ENCODE results near the gene GABPA.

GABPA gene

DNA sequence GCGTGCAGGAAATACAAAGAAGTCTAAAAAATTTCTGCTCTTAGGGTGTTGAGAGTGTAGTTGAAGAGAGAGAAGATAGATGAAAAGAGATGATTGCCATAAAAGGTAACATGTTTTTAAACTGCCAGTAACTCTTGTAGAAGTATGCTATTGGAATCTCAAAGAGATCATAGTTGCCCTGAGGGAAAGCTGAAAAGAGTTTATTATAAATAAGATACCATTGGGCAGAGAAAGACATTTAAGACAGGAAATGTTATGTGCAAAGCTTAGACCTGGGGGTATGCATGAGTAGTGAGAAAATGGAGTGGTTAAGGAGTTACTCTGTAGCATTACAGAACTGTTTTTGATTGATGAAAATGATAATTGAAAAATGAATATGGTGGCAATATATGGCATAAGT lies 17.6 kb downstream of the GABPA start:
- H3K9me3 ChIP-seq (replicated peaks; ENCODE audit: insufficient read depth, low read length) = no peaks in the 10 kb centered on the region
- no peak overlapping the region for H3K4me2 ChIP-seq (ENCODE audit: low read depth, low read length)
- H3K36me3 ChIP-seq (replicated peaks; ENCODE audit: insufficient read depth, low read length) = peaks cover 2% of the 10 kb centered on the region; the same call in 1 of the 2 replicates
- H3K9me2 ChIP-seq (replicated peaks; ENCODE audit: insufficient read depth, low read length) = no peaks in the 10 kb centered on the region
- H3K27me3 ChIP-seq (replicated peaks; ENCODE audit: insufficient read depth, low read length) = no peaks in the 10 kb centered on the region
- H3K4me3 ChIP-seq (ENCODE audit: low read length) = no peak overlapping the region
- no peaks in the 10 kb centered on the region for H4K20me1 ChIP-seq (ENCODE audit: insufficient read depth, low read length)
- peaks cover 4% of the 10 kb centered on the region; the same call in 1 of the 2 replicates for H3K79me2 ChIP-seq (ENCODE audit: low read length)
- H3K9ac ChIP-seq (ENCODE audit: low read length) = no peak overlapping the region
- no peak for TF ChIP-seq EZH2 (optimal IDR thresholded peaks at IDR 0.05; ENCODE audit: low read depth, low read length)
- TF ChIP-seq, protein P1, sequence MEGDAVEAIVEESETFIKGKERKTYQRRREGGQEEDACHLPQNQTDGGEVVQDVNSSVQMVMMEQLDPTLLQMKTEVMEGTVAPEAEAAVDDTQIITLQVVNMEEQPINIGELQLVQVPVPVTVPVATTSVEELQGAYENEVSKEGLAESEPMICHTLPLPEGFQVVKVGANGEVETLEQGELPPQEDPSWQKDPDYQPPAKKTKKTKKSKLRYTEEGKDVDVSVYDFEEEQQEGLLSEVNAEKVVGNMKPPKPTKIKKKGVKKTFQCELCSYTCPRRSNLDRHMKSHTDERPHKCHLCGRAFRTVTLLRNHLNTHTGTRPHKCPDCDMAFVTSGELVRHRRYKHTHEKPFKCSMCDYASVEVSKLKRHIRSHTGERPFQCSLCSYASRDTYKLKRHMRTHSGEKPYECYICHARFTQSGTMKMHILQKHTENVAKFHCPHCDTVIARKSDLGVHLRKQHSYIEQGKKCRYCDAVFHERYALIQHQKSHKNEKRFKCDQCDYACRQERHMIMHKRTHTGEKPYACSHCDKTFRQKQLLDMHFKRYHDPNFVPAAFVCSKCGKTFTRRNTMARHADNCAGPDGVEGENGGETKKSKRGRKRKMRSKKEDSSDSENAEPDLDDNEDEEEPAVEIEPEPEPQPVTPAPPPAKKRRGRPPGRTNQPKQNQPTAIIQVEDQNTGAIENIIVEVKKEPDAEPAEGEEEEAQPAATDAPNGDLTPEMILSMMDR (IDR thresholded peaks at IDR 0.05; ENCODE audit: low read length) = no peak
- TF ChIP-seq EZH2phosphoT487 (IDR thresholded peaks at IDR 0.05; ENCODE audit: low read length) = no peak
- DNase-seq = no peak
- H3K4me1 ChIP-seq (ENCODE audit: low read length) = peaks cover 13% of the 10 kb centered on the region
- H3K27ac ChIP-seq (ENCODE audit: low read length) = no peak overlapping the region
- H2AFZ ChIP-seq (ENCODE audit: low read length) = no peak overlapping the region
- H3F3A ChIP-seq (ENCODE audit: insufficient read depth, low read length) = peaks cover 9% of the 10 kb centered on the region; the same call in 1 of the 2 replicates

DNA sequence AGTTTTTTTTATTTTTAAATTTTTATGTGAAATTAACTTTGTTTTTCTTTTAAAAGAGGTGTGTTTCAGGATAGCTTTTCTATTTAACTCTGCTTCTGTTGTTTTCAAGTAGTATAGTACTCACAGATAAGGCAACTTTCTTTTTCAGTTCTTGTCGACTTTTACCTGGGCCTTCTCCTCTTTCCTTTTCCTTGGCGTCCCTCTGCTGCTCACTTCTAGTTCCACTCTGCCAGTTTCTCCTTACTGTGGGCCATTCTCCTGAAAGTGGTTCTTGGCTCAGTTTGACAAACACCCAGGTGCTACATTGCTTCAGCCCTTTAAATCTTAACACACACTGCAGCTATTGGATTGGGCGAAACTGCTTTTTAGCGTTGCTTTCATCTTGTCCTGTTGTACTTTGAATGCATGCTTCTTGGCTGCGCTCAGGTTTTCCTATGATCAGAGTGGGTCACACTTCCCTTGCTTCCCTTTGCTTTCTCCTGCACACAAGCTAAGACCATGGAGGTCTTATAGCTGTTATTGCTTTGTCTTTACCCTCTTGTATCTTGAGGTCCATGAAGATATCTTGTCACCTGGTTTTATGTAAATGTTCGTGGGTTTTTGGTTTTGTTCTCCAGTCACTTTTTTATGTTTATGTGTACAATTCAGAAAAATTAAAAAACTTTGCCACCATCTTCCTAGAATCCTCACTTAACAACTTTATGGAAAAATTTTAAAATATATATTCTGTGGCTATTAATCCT lies 21.6 kb downstream of the GABPA start:
- H3K4me2 ChIP-seq (ENCODE audit: low read depth, low read length) = peak overlapping the region; percentile 36; the same call in 1 of the 2 replicates
- TF ChIP-seq EZH2phosphoT487 (IDR thresholded peaks at IDR 0.05; ENCODE audit: low read length) (no peak), EZH2 (optimal IDR thresholded peaks at IDR 0.05; ENCODE audit: low read depth, low read length) (no peak)
- TF ChIP-seq, protein P1 (IDR thresholded peaks at IDR 0.05; ENCODE audit: low read length) = no peak
- no peaks in the 10 kb centered on the region for H4K20me1 ChIP-seq (ENCODE audit: insufficient read depth, low read length)
- H3K4me3 ChIP-seq (ENCODE audit: low read length) = no peak overlapping the region
- no peak overlapping the region for H2AFZ ChIP-seq (ENCODE audit: low read length)
- H3K79me2 ChIP-seq (ENCODE audit: low read length) = peaks cover 4% of the 10 kb centered on the region; the same call in 1 of the 2 replicates
- no peaks in the 10 kb centered on the region for H3K27me3 ChIP-seq (replicated peaks; ENCODE audit: insufficient read depth, low read length)
- H3K4me1 ChIP-seq (ENCODE audit: low read length) = peaks cover 13% of the 10 kb centered on the region
- 0 out of 2 replicates have a peak, but pooled peaks cover 4% of the 10 kb centered on the region for H3K36me3 ChIP-seq (replicated peaks; ENCODE audit: insufficient read depth, low read length)
- no peak for DNase-seq
- no peaks in the 10 kb centered on the region for H3K9me2 ChIP-seq (replicated peaks; ENCODE audit: insufficient read depth, low read length)
- H3F3A ChIP-seq (ENCODE audit: insufficient read depth, low read length) = peaks cover 9% of the 10 kb centered on the region; the same call in 1 of the 2 replicates
- no peak overlapping the region for H3K9ac ChIP-seq (ENCODE audit: low read length)
- no peak overlapping the region; the same call in 1 of the 2 replicates for H3K27ac ChIP-seq (ENCODE audit: low read length)
- H3K9me3 ChIP-seq (replicated peaks; ENCODE audit: insufficient read depth, low read length) = no peaks in the 10 kb centered on the region

DNA sequence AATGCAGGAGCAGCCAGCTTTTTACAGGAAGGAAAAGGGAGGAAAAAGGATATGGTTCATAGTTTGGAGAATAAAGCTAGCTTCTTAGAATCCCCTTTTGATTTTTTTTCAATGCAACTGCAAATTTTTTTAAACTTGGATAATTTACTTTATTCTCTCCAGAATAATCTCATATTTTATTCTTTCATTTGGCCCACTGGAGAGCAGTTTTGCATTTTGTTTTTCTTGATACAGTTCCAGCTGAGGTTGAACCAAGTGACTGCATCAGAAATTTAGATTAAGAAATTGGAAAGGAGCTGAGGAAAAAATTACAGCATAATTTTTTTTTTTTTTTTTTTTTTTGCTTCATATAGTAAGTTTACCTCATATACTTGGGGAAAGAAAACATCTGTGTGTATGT lies 22.8 kb downstream of the GABPA start:
- Histone ChIP-seq H3K4me2 (ENCODE audit: low read depth, low read length) (no peak overlapping the region), H3K4me3 (ENCODE audit: low read length) (no peak overlapping the region), H3K9me2 (replicated peaks; ENCODE audit: insufficient read depth, low read length) (no peaks in the 10 kb centered on the region), H3K9ac (ENCODE audit: low read length) (no peak overlapping the region), H3K9me3 (replicated peaks; ENCODE audit: insufficient read depth, low read length) (no peaks in the 10 kb centered on the region), H3K36me3 (replicated peaks; ENCODE audit: insufficient read depth, low read length) (0 out of 2 replicates have a peak, but pooled peaks cover 4% of the 10 kb centered on the region), H3K79me2 (ENCODE audit: low read length) (peaks cover 4% of the 10 kb centered on the region; the same call in 1 of the 2 replicates), H3K27ac (ENCODE audit: low read length) (no peak overlapping the region), H3K4me1 (ENCODE audit: low read length) (peaks cover 13% of the 10 kb centered on the region), H2AFZ (ENCODE audit: low read length) (no peak overlapping the region), H3K27me3 (replicated peaks; ENCODE audit: insufficient read depth, low read length) (no peaks in the 10 kb centered on the region), H4K20me1 (ENCODE audit: insufficient read depth, low read length) (no peaks in the 10 kb centered on the region), H3F3A (ENCODE audit: insufficient read depth, low read length) (peaks cover 9% of the 10 kb centered on the region; the same call in 1 of the 2 replicates)
- TF ChIP-seq EZH2 (optimal IDR thresholded peaks at IDR 0.05; ENCODE audit: low read depth, low read length) (no peak), EZH2phosphoT487 (IDR thresholded peaks at IDR 0.05; ENCODE audit: low read length) (no peak)
- TF ChIP-seq, protein P1 (IDR thresholded peaks at IDR 0.05; ENCODE audit: low read length) = no peak
- DNase-seq = no peak
